Panc1 (cell line): ENCODE data around the gene DIAPH3. TPM values are rescaled to one million over a fixed set of nuclear protein-coding genes. Genes with fewer than 3 reads are reported as not detected.

Source experiments
- ATAC-seq: fragments of 200-7000 bp; cut with Tn5 transposase; 2 replicates; pipeline ENCODE4 v1.9.1; 2020; ENCODE audit warnings: mild to moderate bottlenecking, moderate library complexity
- BruUV-seq: library from RNA; stranded (reverse); fragments of 400-500 nt; replicated peaks from 2 replicates; lab custom pipeline; 2021; lab: Mats Ljungman, UMichigan
- CTCF ChIA-PET: fragments of 300-600 bp; sonication (Branson Sonifier 250); formaldehyde crosslinking; loops from one replicate; lab custom pipeline; 2022; ENCODE audit warnings: antibody characterized with exemption; lab: Charles Lee
- POLR2A ChIA-PET: fragments of 300-600 bp; sonication (Branson Sonifier 250); formaldehyde crosslinking; loops from one replicate; lab custom pipeline; 2022; ENCODE audit warnings: antibody characterized with exemption; lab: Charles Lee
- DNase-seq: peaks from one replicate; pipeline ENCODE4 v3.0.0-alpha.2; 2010; ENCODE audit warnings: low read depth, low spot score
- H3K27ac ChIP-seq: 2 replicates; pipeline ENCODE4 v1.5.1; 2011; ENCODE audit warnings: mild to moderate bottlenecking, low read length, inconsistent platforms
- H3K27me3 ChIP-seq: fragments of 200-500 bp; sonication (Bioruptor generic); 2 replicates; pipeline ENCODE4 v1.6.0; 2014; ENCODE audit warnings: low read length, inconsistent platforms; ENCODE audit not compliant: control insufficient read depth, insufficient read depth
- H3K36me3 ChIP-seq: fragments of 200-500 bp; sonication (Bioruptor generic); 2 replicates; pipeline ENCODE4 v1.5.1; 2014; ENCODE audit warnings: inconsistent platforms, mild to moderate bottlenecking, low read length, moderate library complexity; ENCODE audit not compliant: control insufficient read depth, insufficient read depth
- H3K4me1 ChIP-seq: 2 replicates; pipeline ENCODE4 v1.5.1; 2011; ENCODE audit warnings: inconsistent platforms, mild to moderate bottlenecking, low read length, moderate library complexity; ENCODE audit not compliant: control insufficient read depth, insufficient read depth
- H3K4me3 ChIP-seq, 2 experiments: 2 replicates each; pipeline ENCODE4 v1.5.1; 2011 to 2012; ENCODE audit warnings: low read depth in 2 of 2, low read length in 2 of 2, mild to moderate bottlenecking in 2 of 2, inconsistent platforms in 1 of 2, moderate library complexity in 1 of 2
- H3K9me3 ChIP-seq: fragments of 200-500 bp; sonication (Bioruptor generic); 2 replicates; pipeline ENCODE4 v1.5.1; 2014; ENCODE audit warnings: low read depth, mild to moderate bottlenecking, inconsistent platforms, low read length, moderate library complexity; ENCODE audit not compliant: control insufficient read depth, insufficient read depth
- CTCF ChIP-seq: fragments of 450-650 bp; IDR thresholded peaks from 2 replicates; pipeline ENCODE4 v1.5.1; 2017; ENCODE audit warnings: mild to moderate bottlenecking
- POLR2AphosphoS5 ChIP-seq: IDR thresholded peaks from 2 replicates; pipeline ENCODE4 v1.6.1; 2012; ENCODE audit warnings: mild to moderate bottlenecking, low read depth, low read length, moderate library complexity
- SIN3A ChIP-seq: IDR thresholded peaks from 2 replicates; pipeline ENCODE4 v1.6.1; 2012; ENCODE audit warnings: low read depth, mild to moderate bottlenecking, low read length, moderate library complexity, borderline replicate concordance; ENCODE audit not compliant: insufficient read depth
- TCF7L2 ChIP-seq: IDR thresholded peaks from 2 replicates; pipeline ENCODE4 v1.6.1; 2011; ENCODE audit warnings: mild to moderate bottlenecking, low read depth, low read length, inconsistent platforms
- in situ Hi-C: cut with HindIII; loops from 2 replicates; pipeline ENCODE4 v1.10.0; 2016; ENCODE audit warnings: low sequenced_read_pairs, low pct_unique_long_range_greater_than_20kb
- intact Hi-C: fragments of 100-400 bp; cut with micrococcal nuclease; formaldehyde crosslinking; loops from one replicate; pipeline ENCODE4 v1.10.0; 2022; ENCODE audit not compliant: unreplicated experiment
- total RNA-seq: library from RNA; stranded (reverse); gene quantifications from one replicate; pipeline ENCODE4 v1.2.1, GENCODE V29; 2021; ENCODE audit not compliant: unreplicated experiment
- TF ChIP-seq, protein P1 (sequence below), 2 experiments: IDR thresholded peaks; 2 replicates each; pipeline ENCODE4 v1.6.1; 2011 to 2012; ENCODE audit warnings: low read depth in 2 of 2, control low read depth in 1 of 2, low read length in 1 of 2, mild to moderate bottlenecking in 1 of 2, moderate library complexity in 1 of 2; ENCODE audit not compliant: insufficient read depth in 1 of 2

Gene DIAPH3
- total RNA-seq, 1 experiment from 2014 or later: 15.4 TPM

DNA sequence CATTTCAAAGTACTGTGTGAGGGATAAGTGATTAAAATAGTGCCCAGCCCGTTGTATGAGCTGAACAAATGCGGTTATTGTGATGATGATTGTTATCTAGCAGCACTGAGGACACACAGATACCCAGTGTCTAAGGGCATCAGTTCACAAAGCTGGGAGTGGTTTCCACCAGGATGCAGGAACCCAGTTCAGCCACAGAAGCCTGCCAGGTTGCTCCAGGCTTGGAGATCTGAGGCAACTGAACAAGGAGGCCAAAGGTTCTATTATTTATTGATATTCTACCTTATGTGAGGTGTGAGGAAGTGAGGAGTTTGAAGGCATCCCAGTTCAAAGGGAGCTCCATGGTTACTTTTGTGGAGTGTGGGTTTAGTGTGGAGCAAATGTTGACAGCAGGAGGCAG is 13.2 kb downstream of the DIAPH3 start:
- no peaks in the 10 kb centered on the region for H3K36me3 ChIP-seq
- intact Hi-C loops (no loop called here), in situ Hi-C loops (no loop called here)
- no peaks in the 10 kb centered on the region for H3K9me3 ChIP-seq
- DNase-seq: no peak
- no peak overlapping the region for H3K27ac ChIP-seq
- H3K27me3 ChIP-seq: no peaks in the 10 kb centered on the region
- TF ChIP-seq POLR2AphosphoS5: no peak
- no peak for TF ChIP-seq TCF7L2
- TF ChIP-seq, protein P1, sequence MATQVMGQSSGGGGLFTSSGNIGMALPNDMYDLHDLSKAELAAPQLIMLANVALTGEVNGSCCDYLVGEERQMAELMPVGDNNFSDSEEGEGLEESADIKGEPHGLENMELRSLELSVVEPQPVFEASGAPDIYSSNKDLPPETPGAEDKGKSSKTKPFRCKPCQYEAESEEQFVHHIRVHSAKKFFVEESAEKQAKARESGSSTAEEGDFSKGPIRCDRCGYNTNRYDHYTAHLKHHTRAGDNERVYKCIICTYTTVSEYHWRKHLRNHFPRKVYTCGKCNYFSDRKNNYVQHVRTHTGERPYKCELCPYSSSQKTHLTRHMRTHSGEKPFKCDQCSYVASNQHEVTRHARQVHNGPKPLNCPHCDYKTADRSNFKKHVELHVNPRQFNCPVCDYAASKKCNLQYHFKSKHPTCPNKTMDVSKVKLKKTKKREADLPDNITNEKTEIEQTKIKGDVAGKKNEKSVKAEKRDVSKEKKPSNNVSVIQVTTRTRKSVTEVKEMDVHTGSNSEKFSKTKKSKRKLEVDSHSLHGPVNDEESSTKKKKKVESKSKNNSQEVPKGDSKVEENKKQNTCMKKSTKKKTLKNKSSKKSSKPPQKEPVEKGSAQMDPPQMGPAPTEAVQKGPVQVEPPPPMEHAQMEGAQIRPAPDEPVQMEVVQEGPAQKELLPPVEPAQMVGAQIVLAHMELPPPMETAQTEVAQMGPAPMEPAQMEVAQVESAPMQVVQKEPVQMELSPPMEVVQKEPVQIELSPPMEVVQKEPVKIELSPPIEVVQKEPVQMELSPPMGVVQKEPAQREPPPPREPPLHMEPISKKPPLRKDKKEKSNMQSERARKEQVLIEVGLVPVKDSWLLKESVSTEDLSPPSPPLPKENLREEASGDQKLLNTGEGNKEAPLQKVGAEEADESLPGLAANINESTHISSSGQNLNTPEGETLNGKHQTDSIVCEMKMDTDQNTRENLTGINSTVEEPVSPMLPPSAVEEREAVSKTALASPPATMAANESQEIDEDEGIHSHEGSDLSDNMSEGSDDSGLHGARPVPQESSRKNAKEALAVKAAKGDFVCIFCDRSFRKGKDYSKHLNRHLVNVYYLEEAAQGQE (IDR thresholded peaks at IDR 0.05; ENCODE audit: insufficient read depth in 1 of 2, low read depth in 2 of 2, low read length in 1 of 2): no peak
- no peak for TF ChIP-seq CTCF
- no peak for TF ChIP-seq SIN3A
- H3K4me1 ChIP-seq: peaks cover 4% of the 10 kb centered on the region
- POLR2A ChIA-PET: interaction anchor here (0.7 kb wide), 1 partner anchor 230 kb away, joined by 4 read pairs; no protein-coding TSS in a partner anchor
- CTCF ChIA-PET: interaction anchor here (0.5 kb wide), 1 partner anchor 11 kb away, joined by 3 read pairs; no protein-coding TSS in a partner anchor
- ATAC-seq: no peak
- no peak overlapping the region for H3K4me3 ChIP-seq
- BruUV-seq: no TSS peak

DNA sequence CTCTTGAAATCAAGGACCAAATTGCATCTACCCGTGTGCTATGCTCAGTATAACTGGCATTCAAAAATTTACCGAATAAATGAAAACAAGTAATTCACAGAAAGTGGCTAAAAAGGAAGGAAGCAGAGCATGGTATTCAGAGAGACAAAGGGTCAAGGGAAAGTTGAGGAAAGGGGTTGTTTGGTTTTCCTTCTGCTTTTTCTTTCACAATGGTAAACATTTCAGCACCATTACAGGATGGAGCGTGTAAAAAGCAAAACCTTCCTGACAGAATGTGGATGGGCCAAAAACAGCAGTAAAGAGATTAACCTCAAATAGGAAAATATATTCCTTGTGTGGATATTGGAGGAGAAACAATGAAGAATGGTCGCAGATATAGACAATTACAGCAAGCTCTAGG is 14.8 kb downstream of the DIAPH3 start:
- H3K36me3 ChIP-seq: no peaks in the 10 kb centered on the region

More for the DNA sequence above, 14.8 kb downstream of the DIAPH3 start:
- H3K27ac ChIP-seq: no peak overlapping the region
- ChIA-PET CTCF (no interaction called here), POLR2A (no interaction called here)
- intact Hi-C loops: no loop called here
- no TSS peak for BruUV-seq
- no peak for TF ChIP-seq POLR2AphosphoS5
- TF ChIP-seq SIN3A: no peak
- TF ChIP-seq, protein P1 (IDR thresholded peaks at IDR 0.05; ENCODE audit: insufficient read depth in 1 of 2, low read depth in 2 of 2, low read length in 1 of 2): no peak
- no peak for TF ChIP-seq TCF7L2
- TF ChIP-seq CTCF: no peak
- in situ Hi-C loops: no loop called here
- DNase-seq (no peak), ATAC-seq (no peak)
- H3K4me3 ChIP-seq: no peak overlapping the region
- no peaks in the 10 kb centered on the region for H3K27me3 ChIP-seq
- H3K9me3 ChIP-seq: no peaks in the 10 kb centered on the region
- peaks cover 4% of the 10 kb centered on the region for H3K4me1 ChIP-seq
